HG03521 (cell line): ENCODE results near the gene OGG1.

ENCODE experiments used
- ATAC-seq: cut with Tn5 transposase; IDR thresholded peaks from one replicate; pipeline ENCODE4 v1.9.1; 2021; ENCODE audit warnings: mild to moderate bottlenecking, moderate library complexity; ENCODE audit not compliant: unreplicated experiment

The OGG1 gene

GRCh38 chr3:9727041-9727595 is 22.6 kb upstream of the OGG1 start:
- ATAC-seq: no peak

GRCh38 chr3:9727743-9728142 is 22.0 kb upstream of the OGG1 start:
- no peak for ATAC-seq

GRCh38 chr3:9729419-9729818 is 20.3 kb upstream of the OGG1 start:
- no peak for ATAC-seq

- ATAC-seq: peak; percentile 35
These were observed 19.0 kb upstream of the OGG1 start for GRCh38 chr3:9730657-9731205.

GRCh38 chr3:9731206-9732079 is 18.3 kb upstream of the OGG1 start, which contains the start of gene BRPF1:
Gene BRPF1, plus strand, starts transcription at chr3:9731735. Its CDS starts 2,406 bp downstream, at chr3:9734141.
- peak; percentile 94 for ATAC-seq

GRCh38 chr3:9732080-9732739 is 17.5 kb upstream of the OGG1 start:
- ATAC-seq: peak; percentile 6

- no peak for ATAC-seq
These were observed 17.0 kb upstream of the OGG1 start for GRCh38 chr3:9732740-9733115.

- ATAC-seq: no peak
These were observed 12.9 kb upstream of the OGG1 start for GRCh38 chr3:9736831-9737230.

GRCh38 chr3:9739181-9739580 is 10.6 kb upstream of the OGG1 start:
- ATAC-seq: no peak

GRCh38 chr3:9742560-9742959 is 7.2 kb upstream of the OGG1 start:
- ATAC-seq: no peak

- ATAC-seq: no peak
These were observed 6.2 kb upstream of the OGG1 start for GRCh38 chr3:9743548-9743947.

GRCh38 chr3:9744162-9744561 is 5.6 kb upstream of the OGG1 start:
- no peak for ATAC-seq

- no peak for ATAC-seq
These were observed 4.2 kb upstream of the OGG1 start for GRCh38 chr3:9745521-9745920.

GRCh38 chr3:9746330-9746729 is 3.4 kb upstream of the OGG1 start:
- no peak for ATAC-seq

GRCh38 chr3:9747267-9747666 is 2.5 kb upstream of the OGG1 start:
- ATAC-seq: no peak

GRCh38 chr3:9748031-9748430 is 1.7 kb upstream of the OGG1 start:
- no peak for ATAC-seq

- no peak for ATAC-seq
These were observed 482 bp upstream of the OGG1 start for GRCh38 chr3:9749296-9749644.

- no peak for ATAC-seq
These were observed 1.0 kb downstream of the OGG1 start for GRCh38 chr3:9750556-9751411.

- ATAC-seq: no peak
These were observed 4.9 kb downstream of the OGG1 start for GRCh38 chr3:9754678-9755077.

GRCh38 chr3:9757427-9757826 is 7.7 kb downstream of the OGG1 start:
- ATAC-seq: no peak
